Upper lobe of left lung (tissue), 6 donors: Measurements from ENCODE around the gene THEMIS2. TPM values are rescaled to one million over a fixed set of nuclear protein-coding genes. Genes with fewer than 3 reads are reported as not detected.

Experiments
- ATAC-seq, 2 donors: fragments of 200-7000 bp; cut with Tn5 transposase; one replicate each; pipeline ENCODE4 v1.9.1; 2022; ENCODE audit warnings: mild to moderate bottlenecking in 2 of 2, moderate library complexity in 2 of 2; ENCODE audit not compliant: low FRiP score in 2 of 2
- DNase-seq, 2 donors: peaks; one replicate each; pipeline ENCODE4 v3.0.0-alpha.2; 2019 to 2020
- H3K27ac ChIP-seq, 4 donors: fragments of 200-600 bp; sonication (generic); one replicate each; pipeline ENCODE4 v1.5.1; 2016 to 2019
- H3K27me3 ChIP-seq, 4 donors: fragments of 200-600 bp; sonication (generic); one replicate each; pipeline ENCODE4 v1.5.1; 2017 to 2019
- H3K36me3 ChIP-seq, 4 donors: fragments of 200-600 bp; sonication (generic); one replicate each; pipeline ENCODE4 v1.5.1; 2016 to 2019
- H3K4me1 ChIP-seq, 4 donors: fragments of 200-600 bp; sonication (generic); one replicate each; pipeline ENCODE4 v1.5.1; 2018 to 2019
- H3K4me3 ChIP-seq, 4 donors: fragments of 200-600 bp; sonication (generic); one replicate each; pipeline ENCODE4 v1.5.1; 2017 to 2019; ENCODE audit warnings: mild to moderate bottlenecking in 2 of 4, moderate library complexity in 1 of 4
- H3K9me3 ChIP-seq, 4 donors: fragments of 200-600 bp; sonication (generic); one replicate each; pipeline ENCODE4 v1.5.1; 2018 to 2019
- EP300 ChIP-seq, 4 donors: sonication (generic); formaldehyde crosslinking; IDR thresholded peaks; one replicate each; pipeline ENCODE4 v1.5.1; 2017; ENCODE audit warnings: antibody characterized with exemption in 4 of 4, control low read depth in 2 of 4
- POLR2A ChIP-seq, 4 donors: fragments of 450-650 bp; IDR thresholded peaks; one replicate each; pipeline ENCODE4 v1.5.1; 2016 to 2017; ENCODE audit warnings: antibody characterized with exemption in 4 of 4, mild to moderate bottlenecking in 2 of 4
- POLR2AphosphoS5 ChIP-seq, 2 donors: sonication (generic); formaldehyde crosslinking; IDR thresholded peaks; one replicate each; pipeline ENCODE4 v1.5.1; 2017; ENCODE audit warnings: antibody characterized with exemption in 2 of 2
- WGBS, 2 donors: methylation state at CpG; one replicate each; pipeline ENCODE4 v1.1.5; 2017 to 2018; 5-methylcytosine and 5-hydroxymethylcytosine counted together
- total RNA-seq, 6 donors: library from RNA; depleted of rRNA in 4 of 6; stranded (reverse); fragments of >200 nt in 4 of 6; gene quantifications; one replicate each; pipeline versions ENCODE4 v1.1.0 to v1.2.1, GENCODE V29; 2016 to 2021
- TF ChIP-seq, protein P1 (sequence below), 6 experiments: fragments of 450-650 bp in 4 of 6; fragments of 200-600 bp in 2 of 6; sonication (generic) in 2 of 6; IDR thresholded peaks; one replicate each; pipeline ENCODE4 v1.5.1; 2016 to 2019; ENCODE audit warnings: antibody characterized with exemption in 6 of 6
- donor health status: DM: no; HTN: no; CAD: no; lungs with moderate emphysema.
- donor health status: DM: no; HTN: yes; CAD: no; lungs with severe emphysema.

The THEMIS2 gene
- total RNA-seq, 6 donors from 2014 or later: 59.5 to 216 (median 130) TPM

GRCh38 chr1:27830621-27831440 lies 41.5 kb upstream of the THEMIS2 start, which contains the start of gene PPP1R8:
Gene PPP1R8 (plus strand): TSS chr1:27830782. CDS start chr1:27830836, 54 bp downstream.
- Histone ChIP-seq H3K4me1 (peaks cover 14 to 21% (median 15%) of the 10 kb centered on the region in 4 donors), H3K27ac (peak within 1 kb of the TSS; percentile 84 to 88 (median 86)), H3K27me3 (no peaks in the 10 kb centered on the region), H3K36me3 (peaks cover 0 to 23% (median 10%) of the 10 kb centered on the region in 4 donors), H3K4me3 (peak within 1 kb of the TSS; percentile 72 to 84 (median 78)), H3K9me3 (no peaks in the 10 kb centered on the region)
- ATAC-seq (peak; percentile 100), DNase-seq (peak; percentile 94 to 96)
- WGBS, 2 donors: 0 to 1% methylated on average over 18 to 48 of the region's 60 CpGs
- peak in 1 of 4 donors; percentile 65 for TF ChIP-seq EP300 (IDR thresholded peaks at IDR 0.05)
- TF ChIP-seq, protein P1, sequence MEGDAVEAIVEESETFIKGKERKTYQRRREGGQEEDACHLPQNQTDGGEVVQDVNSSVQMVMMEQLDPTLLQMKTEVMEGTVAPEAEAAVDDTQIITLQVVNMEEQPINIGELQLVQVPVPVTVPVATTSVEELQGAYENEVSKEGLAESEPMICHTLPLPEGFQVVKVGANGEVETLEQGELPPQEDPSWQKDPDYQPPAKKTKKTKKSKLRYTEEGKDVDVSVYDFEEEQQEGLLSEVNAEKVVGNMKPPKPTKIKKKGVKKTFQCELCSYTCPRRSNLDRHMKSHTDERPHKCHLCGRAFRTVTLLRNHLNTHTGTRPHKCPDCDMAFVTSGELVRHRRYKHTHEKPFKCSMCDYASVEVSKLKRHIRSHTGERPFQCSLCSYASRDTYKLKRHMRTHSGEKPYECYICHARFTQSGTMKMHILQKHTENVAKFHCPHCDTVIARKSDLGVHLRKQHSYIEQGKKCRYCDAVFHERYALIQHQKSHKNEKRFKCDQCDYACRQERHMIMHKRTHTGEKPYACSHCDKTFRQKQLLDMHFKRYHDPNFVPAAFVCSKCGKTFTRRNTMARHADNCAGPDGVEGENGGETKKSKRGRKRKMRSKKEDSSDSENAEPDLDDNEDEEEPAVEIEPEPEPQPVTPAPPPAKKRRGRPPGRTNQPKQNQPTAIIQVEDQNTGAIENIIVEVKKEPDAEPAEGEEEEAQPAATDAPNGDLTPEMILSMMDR (IDR thresholded peaks at IDR 0.05): no peak
- TF ChIP-seq POLR2AphosphoS5 (IDR thresholded peaks at IDR 0.05): peak; percentile 94 to 95
- TF ChIP-seq POLR2A (IDR thresholded peaks at IDR 0.05): peak in 3 of 4 donors; percentile 54 to 84 (median 65)

GRCh38 chr1:27831568-27832410 lies 40.6 kb upstream of the THEMIS2 start:
- DNase-seq (no peak), ATAC-seq (no peak)
- H3K27ac ChIP-seq: no peak overlapping the region
- TF ChIP-seq EP300 (IDR thresholded peaks at IDR 0.05) (no peak), POLR2AphosphoS5 (IDR thresholded peaks at IDR 0.05) (no peak), POLR2A (IDR thresholded peaks at IDR 0.05) (no peak)
- TF ChIP-seq, protein P1 (IDR thresholded peaks at IDR 0.05): no peak
- H3K4me1 ChIP-seq: peaks cover 14 to 21% (median 15%) of the 10 kb centered on the region in 4 donors
- peak overlapping the region; percentile 72 to 84 (median 78) for H3K4me3 ChIP-seq
- H3K27me3 ChIP-seq: no peaks in the 10 kb centered on the region
- H3K9me3 ChIP-seq: no peaks in the 10 kb centered on the region
- 50 to 54% methylated on average over 10 of the region's 10 CpGs for WGBS, 2 donors
- H3K36me3 ChIP-seq: peaks cover 0 to 23% (median 10%) of the 10 kb centered on the region in 4 donors

- Histone ChIP-seq H3K27me3 (no peaks in the 10 kb centered on the region), H3K4me1 (peaks cover 14 to 21% (median 15%) of the 10 kb centered on the region in 4 donors), H3K4me3 (no peak overlapping the region), H3K27ac (no peak overlapping the region), H3K9me3 (no peaks in the 10 kb centered on the region), H3K36me3 (peaks cover 0 to 23% (median 10%) of the 10 kb centered on the region in 4 donors)
- no peak for DNase-seq
- no peak for ATAC-seq
- WGBS, 2 donors: 85 to 89% methylated on average over 2 of the region's 2 CpGs
- TF ChIP-seq, protein P1 (IDR thresholded peaks at IDR 0.05): no peak
- no peak for TF ChIP-seq POLR2A (IDR thresholded peaks at IDR 0.05)
- TF ChIP-seq POLR2AphosphoS5 (IDR thresholded peaks at IDR 0.05): no peak
- TF ChIP-seq EP300 (IDR thresholded peaks at IDR 0.05): no peak
Observed at GRCh38 chr1:27832762-27833161, 39.6 kb upstream of the THEMIS2 start.

- no peaks in the 10 kb centered on the region for H3K9me3 ChIP-seq
- H3K27ac ChIP-seq: no peak overlapping the region
- peaks cover 0 to 25% (median 10%) of the 10 kb centered on the region in 4 donors for H3K36me3 ChIP-seq
- 91 to 92% methylated on average over 3 of the region's 3 CpGs for WGBS, 2 donors
- no peak for ATAC-seq
- H3K4me3 ChIP-seq: no peak overlapping the region
- TF ChIP-seq, protein P1 (IDR thresholded peaks at IDR 0.05): no peak
- TF ChIP-seq POLR2AphosphoS5 (IDR thresholded peaks at IDR 0.05): no peak
- TF ChIP-seq EP300 (IDR thresholded peaks at IDR 0.05): no peak
- TF ChIP-seq POLR2A (IDR thresholded peaks at IDR 0.05): no peak
- no peak for DNase-seq
- no peaks in the 10 kb centered on the region for H3K27me3 ChIP-seq
- peaks cover 14 to 21% (median 15%) of the 10 kb centered on the region in 4 donors for H3K4me1 ChIP-seq
Observed at GRCh38 chr1:27833470-27833869, 38.9 kb upstream of the THEMIS2 start.
